GM12873 (cell line): ENCODE results near the gene CHDH.

ENCODE experiments used
- TF ChIP-seq, protein P1 (sequence below): IDR thresholded peaks from 2 replicates; pipeline ENCODE4 v1.5.1; 2012; ENCODE audit warnings: low read depth, mild to moderate bottlenecking, moderate library complexity, low read length, control low read depth; ENCODE audit not compliant: insufficient read depth; ENCODE audit errors: missing control alignments

The CHDH gene

DNA sequence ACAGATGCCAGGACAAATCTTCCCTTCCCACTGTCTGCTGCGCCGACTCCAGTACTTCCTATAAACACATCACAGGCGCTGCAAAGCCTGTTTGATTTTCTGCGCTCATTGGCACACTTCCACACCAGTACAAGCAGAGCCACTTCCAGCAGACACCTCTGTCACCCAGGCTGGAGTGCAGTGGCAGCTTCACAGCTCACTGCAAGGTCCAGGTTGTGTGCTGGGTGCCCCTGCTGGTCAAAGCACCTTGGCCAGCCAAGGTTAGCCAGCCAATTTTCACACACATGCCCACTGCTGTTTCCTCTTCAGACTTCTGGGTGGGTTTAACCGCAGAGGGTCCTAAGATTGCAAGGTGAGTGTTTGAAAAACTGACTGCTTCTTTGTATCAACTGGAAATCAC is 4.9 kb downstream of the CHDH start:
- TF ChIP-seq, protein P1, sequence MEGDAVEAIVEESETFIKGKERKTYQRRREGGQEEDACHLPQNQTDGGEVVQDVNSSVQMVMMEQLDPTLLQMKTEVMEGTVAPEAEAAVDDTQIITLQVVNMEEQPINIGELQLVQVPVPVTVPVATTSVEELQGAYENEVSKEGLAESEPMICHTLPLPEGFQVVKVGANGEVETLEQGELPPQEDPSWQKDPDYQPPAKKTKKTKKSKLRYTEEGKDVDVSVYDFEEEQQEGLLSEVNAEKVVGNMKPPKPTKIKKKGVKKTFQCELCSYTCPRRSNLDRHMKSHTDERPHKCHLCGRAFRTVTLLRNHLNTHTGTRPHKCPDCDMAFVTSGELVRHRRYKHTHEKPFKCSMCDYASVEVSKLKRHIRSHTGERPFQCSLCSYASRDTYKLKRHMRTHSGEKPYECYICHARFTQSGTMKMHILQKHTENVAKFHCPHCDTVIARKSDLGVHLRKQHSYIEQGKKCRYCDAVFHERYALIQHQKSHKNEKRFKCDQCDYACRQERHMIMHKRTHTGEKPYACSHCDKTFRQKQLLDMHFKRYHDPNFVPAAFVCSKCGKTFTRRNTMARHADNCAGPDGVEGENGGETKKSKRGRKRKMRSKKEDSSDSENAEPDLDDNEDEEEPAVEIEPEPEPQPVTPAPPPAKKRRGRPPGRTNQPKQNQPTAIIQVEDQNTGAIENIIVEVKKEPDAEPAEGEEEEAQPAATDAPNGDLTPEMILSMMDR: no peak

DNA sequence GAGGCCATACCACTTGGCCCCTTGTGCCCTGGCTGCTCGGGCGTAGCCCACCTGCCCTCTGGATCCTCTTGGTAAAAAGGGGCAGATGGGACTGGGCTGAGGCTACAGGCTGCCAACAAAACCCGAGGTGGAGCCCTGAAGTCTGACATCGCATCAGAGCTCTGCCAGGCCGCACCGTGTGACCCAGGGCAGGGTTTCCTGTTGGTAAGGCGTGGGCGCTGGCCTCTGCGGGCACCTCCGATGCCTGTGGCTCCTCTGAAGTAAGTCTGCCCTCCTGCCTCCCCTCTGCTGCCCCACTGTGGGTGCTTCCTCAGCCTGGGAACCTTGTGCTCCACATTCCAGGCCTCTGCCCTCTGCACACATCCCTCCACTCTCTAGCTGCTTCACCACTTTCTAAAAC is 8.9 kb downstream of the CHDH start:
- TF ChIP-seq, protein P1: no peak

DNA sequence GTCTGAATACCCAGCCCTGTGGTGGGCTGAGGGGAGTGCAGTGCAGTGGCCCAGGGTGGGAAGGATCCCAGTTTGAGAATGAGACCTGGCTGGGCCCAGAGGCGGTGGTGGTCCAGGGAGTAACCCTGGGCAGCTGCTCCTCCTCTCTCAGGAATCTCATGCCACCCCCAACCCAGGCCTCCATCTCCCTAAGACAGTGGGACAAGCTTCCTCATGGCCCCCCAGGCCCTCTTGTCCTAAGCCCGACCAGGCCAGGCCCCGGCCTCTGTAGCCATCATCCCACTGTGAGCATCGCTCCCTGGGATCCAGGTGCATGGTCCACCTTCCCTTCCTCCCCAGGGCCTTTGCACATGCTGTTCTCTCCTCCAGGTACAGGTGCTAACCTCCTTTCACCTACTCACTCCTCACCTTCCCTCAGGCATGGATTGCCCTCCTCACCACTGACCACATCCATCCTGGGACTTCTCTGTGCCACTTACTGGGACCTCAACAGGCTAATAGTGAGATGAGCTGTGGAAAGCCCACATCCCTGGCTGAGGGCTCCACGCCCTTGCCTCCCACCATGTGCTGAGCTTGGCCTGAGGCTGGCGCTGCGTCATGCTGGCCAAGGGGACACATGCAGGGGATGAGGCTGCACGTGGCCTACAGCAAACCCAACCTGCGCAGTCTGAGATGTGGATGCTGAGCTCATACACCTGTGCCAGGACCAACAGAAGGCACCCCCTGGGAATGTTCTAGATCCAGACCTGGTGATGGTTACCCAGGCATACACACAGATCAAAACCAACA is 9.9 kb downstream of the CHDH start:
- TF ChIP-seq, protein P1: no peak

DNA sequence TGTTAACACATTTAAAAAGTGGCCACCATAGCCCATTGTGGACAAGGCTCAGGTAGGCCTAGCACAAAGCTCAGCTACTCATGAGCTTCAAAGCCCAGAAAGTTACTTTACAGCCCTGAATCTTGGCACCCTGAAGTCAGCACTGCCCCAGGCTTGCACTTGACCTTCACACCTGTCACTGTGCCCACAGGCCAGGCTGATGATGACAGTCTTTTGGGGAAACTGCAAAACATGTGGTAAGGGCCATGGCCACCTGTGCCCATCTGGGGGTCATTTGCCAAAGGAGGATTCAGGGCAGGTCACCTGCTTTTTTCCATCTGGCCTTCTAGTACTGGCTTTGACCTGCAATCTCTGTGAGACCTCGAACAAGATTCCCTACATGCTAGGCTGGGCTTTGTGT is 11.0 kb downstream of the CHDH start:
- TF ChIP-seq, protein P1: no peak

DNA sequence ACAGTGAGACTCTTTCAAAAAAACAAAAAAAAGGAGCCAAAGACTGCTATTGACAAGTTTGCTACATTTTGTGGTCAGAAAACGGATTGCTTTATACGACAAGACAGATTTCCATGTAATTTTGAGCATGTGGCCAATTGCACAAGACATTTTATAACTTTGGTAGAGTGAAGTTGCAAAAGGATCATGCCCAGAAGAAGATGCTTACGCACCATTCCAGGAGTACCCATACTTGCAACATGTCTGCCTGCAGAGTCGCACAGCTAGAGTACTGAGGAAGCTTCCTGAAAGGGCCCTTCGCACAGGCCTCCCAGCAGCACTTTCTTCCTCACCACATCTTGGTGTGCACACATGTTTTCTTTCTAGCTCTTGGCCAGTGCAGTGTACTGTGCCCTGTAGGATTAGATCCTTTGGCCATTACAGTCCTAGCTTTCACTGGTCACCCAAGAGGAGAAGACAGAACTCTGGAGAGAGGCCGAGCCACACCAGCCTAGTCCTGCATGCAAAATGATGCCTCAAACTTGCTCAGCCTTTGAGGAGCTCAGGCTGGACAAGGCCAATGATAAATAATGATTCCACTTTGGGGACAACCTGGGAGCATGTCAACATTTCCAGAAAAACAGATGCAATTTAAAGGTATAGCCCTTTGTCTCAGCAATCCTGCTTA is 11.7 kb downstream of the CHDH start:
- TF ChIP-seq, protein P1: peak; percentile 12

DNA sequence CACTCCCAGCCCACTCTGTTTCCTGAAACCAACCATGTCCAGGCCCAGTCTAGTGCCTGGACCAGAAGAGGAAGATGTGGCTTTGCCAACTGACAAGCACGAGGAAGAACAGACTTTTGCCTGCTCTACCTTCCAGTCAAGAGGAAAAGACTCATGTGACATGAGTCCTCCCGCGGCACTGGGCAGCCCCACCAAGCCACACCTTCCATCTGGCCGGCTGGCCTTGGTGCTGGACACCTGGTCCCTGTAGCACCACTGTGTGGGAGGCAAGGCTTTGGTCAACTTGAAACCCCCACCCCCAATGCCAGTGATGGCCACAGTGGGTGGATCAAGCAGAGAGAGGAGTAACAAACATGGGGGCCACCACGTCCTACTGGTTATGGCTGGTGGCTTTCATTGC is 12.5 kb downstream of the CHDH start:
- TF ChIP-seq, protein P1: no peak

DNA sequence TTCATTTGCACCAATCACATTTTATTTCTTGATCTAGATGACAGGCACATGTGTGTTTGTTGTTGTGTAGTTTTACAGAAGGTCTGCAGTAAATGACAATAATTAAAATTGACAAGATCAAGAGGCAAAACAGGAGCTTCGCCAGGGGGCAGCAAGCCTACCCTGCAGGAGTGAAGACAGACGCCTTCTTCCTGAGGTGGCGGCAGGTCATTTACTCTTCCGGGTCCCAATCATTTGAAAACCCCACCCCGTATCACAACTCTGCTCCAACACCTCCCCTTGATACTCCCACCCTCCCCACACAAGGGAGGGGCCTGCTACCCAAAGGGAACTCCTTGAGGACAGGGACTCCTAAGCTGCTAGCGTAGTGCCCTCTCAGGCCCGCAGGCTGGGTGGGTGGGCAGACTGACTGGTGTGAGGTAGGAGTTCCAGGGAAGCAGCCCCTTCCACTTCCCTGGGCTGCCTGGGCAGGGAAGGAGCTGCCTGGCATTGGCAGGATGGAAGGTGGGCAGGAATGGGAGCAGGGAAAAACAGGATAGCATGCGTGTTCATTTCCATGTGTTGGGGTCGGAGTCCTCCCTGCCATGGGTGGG is 13.1 kb downstream of the CHDH start:
- TF ChIP-seq, protein P1: no peak
